Measurements from ENCODE around the gene PPP4C.

Gene PPP4C

DNA sequence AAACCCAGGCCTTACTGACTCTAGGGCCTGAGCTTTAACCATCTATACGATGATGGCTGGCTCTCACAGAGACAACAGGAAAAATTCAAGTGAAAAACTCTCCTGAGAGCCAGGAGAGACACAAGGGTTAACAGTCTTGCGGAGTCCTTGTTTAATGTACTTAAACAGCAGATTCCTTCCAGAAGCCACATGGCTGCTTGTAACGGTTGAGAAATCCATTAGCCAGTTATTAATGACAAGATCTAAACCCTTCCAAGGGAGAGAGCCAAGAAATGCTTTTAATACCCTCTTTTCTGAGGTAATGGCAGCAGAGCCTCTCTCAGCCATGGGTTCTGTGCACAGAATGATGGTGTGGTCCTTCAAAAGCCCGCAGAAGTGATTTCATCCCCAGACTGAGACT is 15.4 kb upstream of the PPP4C start:
- DNase-seq, result no peak

DNA sequence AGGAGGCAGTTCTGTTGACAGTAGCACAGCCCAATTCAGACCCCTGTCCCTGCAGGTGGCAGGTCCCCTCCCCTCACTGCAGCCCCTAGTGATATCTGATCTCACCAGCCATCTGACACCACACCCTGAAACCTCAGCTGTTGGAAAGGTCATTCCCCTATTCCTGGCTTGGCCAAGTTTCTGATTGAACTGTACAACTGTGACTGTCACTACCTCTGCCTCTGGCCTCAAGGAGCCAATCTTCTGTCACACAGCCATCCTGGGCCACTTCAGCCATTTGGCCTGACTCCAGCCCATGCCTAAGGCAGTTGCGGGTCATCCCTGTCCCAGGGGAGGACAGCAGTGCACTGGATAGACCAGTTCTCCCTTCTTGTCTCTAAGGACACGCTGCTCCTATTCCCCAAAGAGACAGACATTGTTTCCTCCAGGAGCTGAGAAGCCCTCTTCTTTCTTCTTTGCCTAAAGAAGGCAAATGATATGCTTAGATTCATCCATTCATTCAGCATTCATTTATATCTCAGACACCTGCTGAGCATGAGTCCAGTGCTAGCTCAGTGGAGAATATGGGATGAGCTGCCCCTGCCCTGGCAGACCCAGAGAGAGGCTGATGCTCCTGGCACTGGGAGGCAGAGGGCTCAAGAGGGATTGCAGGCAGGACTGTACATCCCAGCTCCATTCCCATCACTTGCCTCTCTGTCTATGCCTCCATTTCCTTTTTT is 14.8 kb upstream of the PPP4C start:
- no peak for DNase-seq

- DNase-seq, result no peak
Observed at GRCh38 chr16:30063278-30063892, 12.4 kb upstream of the PPP4C start.

DNA sequence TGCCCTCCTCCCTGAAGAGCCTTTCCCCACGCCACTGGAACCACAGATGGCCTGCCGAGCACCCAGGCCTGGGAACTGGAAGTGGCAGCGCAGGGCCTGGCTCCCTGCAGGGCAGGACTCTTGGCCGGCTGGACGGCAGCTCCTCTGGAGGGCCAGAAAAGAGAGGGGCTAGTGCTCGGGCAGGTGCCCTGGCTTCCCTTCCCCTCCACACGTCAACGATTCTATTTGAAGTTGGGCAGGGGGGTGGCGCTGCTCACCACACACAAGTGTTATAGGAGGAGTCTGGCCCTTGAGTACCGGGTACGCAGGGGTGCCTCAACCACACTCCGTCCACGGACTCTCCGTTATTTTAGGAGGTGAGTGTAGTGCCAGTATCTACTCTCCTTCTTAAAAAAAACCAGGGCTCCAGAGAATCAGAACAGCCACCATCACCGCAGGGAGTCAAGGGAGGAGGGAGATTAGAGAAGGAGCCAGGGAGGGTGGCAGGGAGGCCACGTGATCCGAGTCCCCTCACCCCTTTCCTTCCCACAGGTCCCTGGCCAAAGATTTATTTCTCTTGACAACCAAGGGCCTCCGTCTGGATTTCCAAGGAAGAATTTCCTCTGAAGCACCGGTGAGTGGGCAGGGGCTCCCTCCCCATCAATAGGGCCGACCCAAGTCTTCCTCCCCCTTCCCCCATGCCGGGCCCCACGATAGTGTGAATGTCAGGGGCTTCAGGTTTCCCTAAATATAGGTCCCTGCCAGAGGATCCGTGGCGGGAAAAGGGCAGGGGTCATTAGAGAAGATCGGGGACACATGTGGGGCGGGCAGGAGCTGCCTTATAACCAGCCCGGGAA is 11.7 kb upstream of the PPP4C start:
- DNase-seq, result peak; percentile 56

GRCh38 chr16:30064729-30065101 is 11.1 kb upstream of the PPP4C start:
- DNase-seq, result no peak

DNA sequence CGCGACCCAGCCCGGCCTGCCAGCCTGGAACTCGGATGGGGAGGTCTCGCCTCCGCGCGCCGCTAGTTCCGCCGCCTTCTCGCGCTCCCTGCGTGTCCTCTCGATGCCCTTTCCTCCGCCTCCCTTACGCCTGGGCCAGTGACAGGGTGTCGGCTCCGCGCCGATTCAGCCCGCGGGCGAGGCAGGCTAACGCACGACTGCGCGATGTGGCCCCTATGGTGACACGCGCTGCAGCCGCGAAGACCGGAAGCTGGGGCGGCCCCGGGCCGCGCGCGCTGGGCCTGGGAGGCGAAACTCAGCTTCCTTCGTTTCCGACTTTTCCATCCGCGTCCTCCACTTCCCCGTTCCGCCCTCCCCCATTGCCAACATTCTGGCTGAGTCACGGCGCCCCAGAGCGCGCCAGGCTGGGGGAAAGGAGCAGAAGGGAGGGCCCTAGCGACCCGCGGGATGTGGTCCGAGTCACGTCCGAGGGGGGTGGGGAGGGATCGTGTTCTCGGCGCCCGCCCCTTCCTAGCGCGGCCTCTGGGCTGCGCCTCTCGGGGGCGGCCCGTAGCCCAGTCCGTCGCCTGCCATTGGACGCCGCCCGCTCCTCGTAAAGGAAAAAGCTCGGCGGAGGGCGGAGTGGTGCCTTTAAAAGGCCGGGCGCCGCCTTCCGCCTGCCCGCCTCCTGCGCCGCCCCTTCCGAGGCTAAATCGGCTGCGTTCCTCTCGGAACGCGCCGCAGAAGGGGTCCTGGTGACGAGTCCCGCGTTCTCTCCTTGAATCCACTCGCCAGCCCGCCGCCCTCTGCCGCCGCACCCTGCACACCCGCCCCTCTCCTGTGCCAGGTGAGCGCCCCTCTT is 10.5 kb upstream of the PPP4C start, which contains the start of gene ALDOA:
Gene ALDOA, plus strand, starts transcription at position 659 of the 841 bp plus-strand sequence. CDS start 1,138 bp downstream, outside the sequence.
- peak; percentile 100 for DNase-seq

GRCh38 chr16:30065943-30066760 is 9.6 kb upstream of the PPP4C start:
- peak; percentile 62 for DNase-seq

- DNase-seq, result no peak
Observed at GRCh38 chr16:30066761-30067583, 8.8 kb upstream of the PPP4C start.

DNA sequence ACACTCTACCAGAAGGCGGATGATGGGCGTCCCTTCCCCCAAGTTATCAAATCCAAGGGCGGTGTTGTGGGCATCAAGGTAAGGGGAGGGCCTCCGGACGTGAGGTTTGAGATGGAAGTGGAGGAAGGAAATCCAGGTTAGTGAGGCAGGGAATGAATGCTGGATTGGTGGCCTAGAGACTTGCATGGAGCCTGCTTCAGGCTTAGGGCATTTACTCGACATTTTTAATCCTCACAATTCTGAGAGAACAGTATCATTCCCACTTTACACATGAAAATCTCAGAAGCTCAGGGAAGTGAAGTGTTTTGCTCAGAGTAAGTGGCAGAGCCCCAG is 8.2 kb upstream of the PPP4C start:
- no peak for DNase-seq

DNA sequence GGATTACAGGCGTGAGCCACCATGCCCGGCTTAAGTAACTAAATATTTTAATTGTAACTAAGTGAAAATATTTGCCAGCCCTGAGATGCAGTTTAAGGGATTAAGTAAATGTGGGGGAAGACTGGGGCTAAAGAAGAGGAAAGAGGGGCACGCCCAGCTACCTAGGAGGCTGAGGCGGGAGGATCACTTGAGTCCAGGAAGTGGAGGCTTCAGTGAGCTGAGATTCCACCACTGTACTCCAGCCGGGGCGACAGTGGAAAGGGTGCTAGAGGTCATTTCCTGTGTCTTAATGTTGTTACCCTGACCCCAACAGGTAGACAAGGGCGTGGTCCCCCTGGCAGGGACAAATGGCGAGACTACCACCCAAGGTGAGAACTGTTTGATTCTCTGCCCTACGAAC is 7.5 kb upstream of the PPP4C start:
- no peak for DNase-seq

DNA sequence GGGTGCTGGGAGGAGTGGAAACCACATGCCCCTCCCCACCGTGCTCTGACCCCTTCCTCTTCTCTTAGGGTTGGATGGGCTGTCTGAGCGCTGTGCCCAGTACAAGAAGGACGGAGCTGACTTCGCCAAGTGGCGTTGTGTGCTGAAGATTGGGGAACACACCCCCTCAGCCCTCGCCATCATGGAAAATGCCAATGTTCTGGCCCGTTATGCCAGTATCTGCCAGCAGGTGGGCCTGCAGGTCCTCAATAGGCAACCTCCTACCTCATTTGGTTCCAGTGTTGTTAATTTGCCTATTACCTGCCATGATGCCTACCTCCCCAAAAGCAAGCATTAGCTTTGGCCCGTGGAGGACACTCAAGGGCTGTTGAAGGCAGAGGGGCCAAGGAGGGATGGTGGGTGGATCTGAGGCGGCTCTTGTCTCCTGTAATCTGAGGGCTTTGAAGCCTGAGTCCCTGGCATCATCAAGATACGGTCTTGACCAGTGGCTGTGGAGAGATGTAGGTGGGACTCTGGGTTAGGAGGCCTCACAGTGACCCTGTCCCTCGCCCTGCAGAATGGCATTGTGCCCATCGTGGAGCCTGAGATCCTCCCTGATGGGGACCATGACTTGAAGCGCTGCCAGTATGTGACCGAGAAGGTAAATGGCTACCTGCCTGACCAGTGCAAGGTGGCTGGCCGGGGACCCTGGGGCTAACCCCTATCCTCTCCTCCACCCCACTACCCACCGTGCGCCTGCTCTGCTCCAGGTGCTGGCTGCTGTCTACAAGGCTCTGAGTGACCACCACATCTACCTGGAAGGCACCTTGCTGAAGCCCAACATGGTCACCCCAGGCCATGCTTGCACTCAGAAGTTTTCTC is 6.8 kb upstream of the PPP4C start:
- no peak for DNase-seq

DNA sequence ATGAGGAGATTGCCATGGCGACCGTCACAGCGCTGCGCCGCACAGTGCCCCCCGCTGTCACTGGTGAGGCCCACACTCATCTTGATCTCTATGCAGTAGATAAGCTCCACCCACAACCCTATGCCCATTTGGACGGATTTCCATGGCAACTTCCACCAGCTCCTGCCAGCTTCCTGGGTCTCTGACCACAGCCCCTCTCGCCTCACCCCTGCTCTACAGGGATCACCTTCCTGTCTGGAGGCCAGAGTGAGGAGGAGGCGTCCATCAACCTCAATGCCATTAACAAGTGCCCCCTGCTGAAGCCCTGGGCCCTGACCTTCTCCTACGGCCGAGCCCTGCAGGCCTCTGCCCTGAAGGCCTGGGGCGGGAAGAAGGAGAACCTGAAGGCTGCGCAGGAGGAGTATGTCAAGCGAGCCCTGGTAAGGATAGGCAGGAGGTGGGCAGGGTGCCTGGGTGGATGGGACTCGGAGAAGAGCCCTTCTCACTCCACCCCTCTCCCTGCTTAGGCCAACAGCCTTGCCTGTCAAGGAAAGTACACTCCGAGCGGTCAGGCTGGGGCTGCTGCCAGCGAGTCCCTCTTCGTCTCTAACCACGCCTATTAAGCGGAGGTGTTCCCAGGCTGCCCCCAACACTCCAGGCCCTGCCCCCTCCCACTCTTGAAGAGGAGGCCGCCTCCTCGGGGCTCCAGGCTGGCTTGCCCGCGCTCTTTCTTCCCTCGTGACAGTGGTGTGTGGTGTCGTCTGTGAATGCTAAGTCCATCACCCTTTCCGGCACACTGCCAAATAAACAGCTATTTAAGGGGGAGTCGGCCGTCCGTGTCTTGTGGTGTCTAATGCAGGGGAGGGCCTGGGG is 6.0 kb upstream of the PPP4C start:
- DNase-seq, result no peak

GRCh38 chr16:30070490-30070889 is 5.3 kb upstream of the PPP4C start:
- DNase-seq, result no peak

GRCh38 chr16:30076276-30076791 is 540 bp downstream of the PPP4C start:
- no peak for DNase-seq

- no peak for DNase-seq
Observed at GRCh38 chr16:30077656-30078055, 1.9 kb downstream of the PPP4C start.

DNA sequence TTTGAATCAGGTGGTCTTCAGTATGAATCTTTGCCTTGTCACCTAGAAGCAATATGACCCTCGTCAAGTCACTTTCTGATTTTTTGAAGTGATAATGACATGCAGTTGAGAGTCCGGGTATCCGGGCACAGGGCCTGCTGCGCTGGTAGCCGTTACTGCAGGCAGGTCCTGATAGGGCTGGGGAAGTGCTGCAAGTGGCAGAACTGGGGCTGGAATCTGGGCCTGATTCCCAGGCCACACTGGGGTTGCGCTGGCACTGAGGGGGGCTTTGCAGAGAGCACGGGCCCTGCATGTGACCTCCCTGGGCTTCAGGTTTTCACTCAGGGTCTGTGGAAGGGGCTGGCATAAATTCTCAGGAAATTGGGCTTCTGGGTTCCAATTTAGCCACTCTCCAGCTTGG is 3.0 kb downstream of the PPP4C start:
- no peak for DNase-seq

GRCh38 chr16:30079480-30079879 is 3.7 kb downstream of the PPP4C start:
- DNase-seq, result no peak

GRCh38 chr16:30082545-30083090 is 6.8 kb downstream of the PPP4C start:
- no peak for DNase-seq

Data from fibroblast of skin of right quadriceps (primary cell).